Right kidney (tissue), 9 donors: ENCODE results near the gene NPIPB13.
"Not testable (repeated sequence)": the region's sequence is repeated elsewhere in the genome, so short reads cannot be mapped to it uniquely, and the experiment has no call there.

ENCODE experiments used
- DNase-seq: peaks from one replicate; pipeline ENCODE4 v3.0.0-alpha.2; 2016
- long read RNA-seq, 8 donors: transcript quantifications; one replicate each; lab custom pipeline, GENCODE V29; 2026

Gene NPIPB13
- long read RNA-seq, donor 1: 0 reads
- long read RNA-seq, donor 2: 0 reads
- long read RNA-seq, donor 3: 0 reads
- long read RNA-seq, donor 4: 0 reads
- long read RNA-seq, donor 5: 0 reads
- long read RNA-seq, donor 6: 0 reads
- long read RNA-seq, donor 7: 0 reads
- long read RNA-seq, donor 8: 0 reads

- not testable (repeated sequence) for DNase-seq
Observed at GRCh38 chr16:30248379-30248778, at the start of gene NPIPB13. TSS of gene NPIPB13 (minus strand) at chr16:30248479. CDS start at chr16:30245573, 2,906 bp downstream.

- DNase-seq: not testable (repeated sequence)
Observed at GRCh38 chr16:30282357-30282756, 34.1 kb upstream of the NPIPB13 start.

- DNase-seq: not testable (repeated sequence)
Observed at GRCh38 chr16:30278523-30278922, 30.2 kb upstream of the NPIPB13 start.

GRCh38 chr16:30217082-30217481, 31.2 kb downstream of the NPIPB13 start:
- DNase-seq: not testable (repeated sequence)

- DNase-seq: not testable (repeated sequence)
Observed at GRCh38 chr16:30211414-30211813, 36.9 kb downstream of the NPIPB13 start.

- DNase-seq: not testable (repeated sequence)
Observed at GRCh38 chr16:30209032-30209431, 39.2 kb downstream of the NPIPB13 start.

- DNase-seq: not testable (repeated sequence)
Observed at GRCh38 chr16:30207063-30207704, 41.1 kb downstream of the NPIPB13 start.

- DNase-seq: not testable (repeated sequence)
Observed at GRCh38 chr16:30206252-30206651, 42.0 kb downstream of the NPIPB13 start.

GRCh38 chr16:30205541-30206236, 42.6 kb downstream of the NPIPB13 start:
- DNase-seq: not testable (repeated sequence)

GRCh38 chr16:30199608-30200343, 48.5 kb downstream of the NPIPB13 start:
- not testable (repeated sequence) for DNase-seq

- not testable (repeated sequence) for DNase-seq
Observed at GRCh38 chr16:30199049-30199448, 49.2 kb downstream of the NPIPB13 start, which contains the start of gene SULT1A3. TSS of gene SULT1A3 (plus strand) at chr16:30199255. CDS start at chr16:30200729, 1,474 bp downstream.
